Stimulated activated memory B cell treated with anti-CD40 and anti-IgM and Interleukin-4, amounts not matched to agents 10 μg/mL and 1 μg/mL and 100 μg/mL, for 72 hours (primary cell): Measurements from ENCODE around the gene TMEM260.
"Not testable (repeated sequence)": the region's sequence is repeated elsewhere in the genome, so short reads cannot be mapped to it uniquely, and the experiment has no call there.

Source experiments
- ATAC-seq: fragments of 150-1000 bp; cut with Tn5 transposase; 2 replicates; pipeline ENCODE4 v1.10.0; 2021
- H3K27ac Mint-ChIP-seq: one replicate; pipeline ENCODE4 v1.8.0; 2022; ENCODE audit warnings: mild to moderate bottlenecking, mixed read lengths
- H3K27me3 Mint-ChIP-seq: one replicate; pipeline ENCODE4 v1.8.0; 2022; ENCODE audit warnings: mixed read lengths
- H3K36me3 Mint-ChIP-seq: one replicate; pipeline ENCODE4 v1.8.0; 2022; ENCODE audit warnings: mixed read lengths
- H3K4me1 Mint-ChIP-seq: one replicate; pipeline ENCODE4 v1.8.0; 2022; ENCODE audit warnings: mixed read lengths
- H3K4me3 Mint-ChIP-seq: one replicate; pipeline ENCODE4 v1.8.0; 2022; ENCODE audit warnings: mild to moderate bottlenecking, moderate library complexity, mixed read lengths
- H3K9me3 Mint-ChIP-seq: one replicate; pipeline ENCODE4 v1.8.0; 2022; ENCODE audit warnings: mixed read lengths

TMEM260 gene

GRCh38 chr14:56581041-56581727 lies 1.6 kb downstream of the TMEM260 start:
- Mint-ChIP-seq H3K36me3 (no peaks in the 10 kb centered on the region), H3K27ac (peak overlapping the region; percentile 25), H3K4me1 (peaks cover 40% of the 10 kb centered on the region), H3K9me3 (no peaks in the 10 kb centered on the region), H3K27me3 (no peaks in the 10 kb centered on the region), H3K4me3 (peak overlapping the region; percentile 92)
- no peak for ATAC-seq

DNA sequence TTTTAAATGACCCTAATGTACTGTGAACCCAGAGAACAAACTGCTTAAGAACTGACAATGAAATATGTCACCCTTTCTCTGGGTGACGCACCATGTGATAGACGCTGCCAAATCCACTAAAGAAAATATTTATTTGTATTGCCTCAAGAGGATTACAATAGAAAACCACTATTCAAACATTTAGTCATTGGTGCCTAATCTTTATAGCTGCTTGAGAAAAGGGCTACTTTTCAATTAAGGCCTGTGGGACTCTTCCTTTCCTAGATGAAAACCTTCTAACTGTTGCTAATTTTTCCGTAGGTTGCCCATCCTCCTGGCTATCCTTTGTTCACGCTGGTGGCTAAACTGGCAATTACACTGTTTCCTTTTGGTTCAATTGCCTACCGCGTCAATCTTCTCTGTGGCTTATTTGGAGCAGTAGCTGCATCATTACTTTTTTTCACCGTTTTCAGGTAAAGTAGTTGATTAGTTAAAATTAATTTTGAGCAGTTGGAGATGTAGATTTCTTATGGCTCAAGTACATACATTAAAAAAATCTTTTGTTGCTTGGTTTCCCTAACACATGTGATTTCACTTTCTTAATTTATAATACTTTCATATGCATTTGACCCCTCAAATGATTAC lies 6.0 kb downstream of the TMEM260 start:
- Mint-ChIP-seq H3K27ac (no peak overlapping the region), H3K4me3 (no peak overlapping the region), H3K36me3 (peaks cover 10% of the 10 kb centered on the region), H3K27me3 (no peaks in the 10 kb centered on the region), H3K4me1 (peaks cover 34% of the 10 kb centered on the region), H3K9me3 (no peaks in the 10 kb centered on the region)
- ATAC-seq: no peak

DNA sequence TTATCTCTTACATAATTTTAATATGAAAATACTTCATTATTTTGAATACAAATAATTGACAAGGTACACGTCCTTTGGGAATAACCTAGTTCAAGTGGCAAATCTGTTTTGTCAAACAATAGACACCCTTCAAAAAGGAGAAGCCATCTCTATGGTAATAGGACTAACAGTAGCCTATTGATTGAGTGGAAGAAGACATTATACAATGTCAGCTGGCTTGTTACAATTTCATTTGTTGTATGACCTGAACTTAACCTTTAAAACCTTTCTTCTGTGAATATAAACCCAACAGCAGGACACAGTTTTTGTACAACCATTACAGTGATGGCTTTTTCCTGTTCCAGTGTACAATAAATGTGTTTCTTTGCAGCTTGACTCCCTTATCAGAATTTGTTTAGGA lies 8.1 kb downstream of the TMEM260 start:
- H3K27ac Mint-ChIP-seq: no peak overlapping the region
- no peaks in the 10 kb centered on the region for H3K9me3 Mint-ChIP-seq
- peaks cover 15% of the 10 kb centered on the region for H3K4me1 Mint-ChIP-seq
- no peak for ATAC-seq
- H3K4me3 Mint-ChIP-seq: no peak overlapping the region
- no peaks in the 10 kb centered on the region for H3K27me3 Mint-ChIP-seq
- H3K36me3 Mint-ChIP-seq: peaks cover 10% of the 10 kb centered on the region

- no peak overlapping the region for H3K4me3 Mint-ChIP-seq
- no peak for ATAC-seq
- no peak overlapping the region for H3K27ac Mint-ChIP-seq
- no peaks in the 10 kb centered on the region for H3K27me3 Mint-ChIP-seq
- H3K36me3 Mint-ChIP-seq: peaks cover 22% of the 10 kb centered on the region
- H3K9me3 Mint-ChIP-seq: no peaks in the 10 kb centered on the region
- no peaks in the 10 kb centered on the region for H3K4me1 Mint-ChIP-seq
Measured at GRCh38 chr14:56590535-56590960, 10.9 kb downstream of the TMEM260 start.

DNA sequence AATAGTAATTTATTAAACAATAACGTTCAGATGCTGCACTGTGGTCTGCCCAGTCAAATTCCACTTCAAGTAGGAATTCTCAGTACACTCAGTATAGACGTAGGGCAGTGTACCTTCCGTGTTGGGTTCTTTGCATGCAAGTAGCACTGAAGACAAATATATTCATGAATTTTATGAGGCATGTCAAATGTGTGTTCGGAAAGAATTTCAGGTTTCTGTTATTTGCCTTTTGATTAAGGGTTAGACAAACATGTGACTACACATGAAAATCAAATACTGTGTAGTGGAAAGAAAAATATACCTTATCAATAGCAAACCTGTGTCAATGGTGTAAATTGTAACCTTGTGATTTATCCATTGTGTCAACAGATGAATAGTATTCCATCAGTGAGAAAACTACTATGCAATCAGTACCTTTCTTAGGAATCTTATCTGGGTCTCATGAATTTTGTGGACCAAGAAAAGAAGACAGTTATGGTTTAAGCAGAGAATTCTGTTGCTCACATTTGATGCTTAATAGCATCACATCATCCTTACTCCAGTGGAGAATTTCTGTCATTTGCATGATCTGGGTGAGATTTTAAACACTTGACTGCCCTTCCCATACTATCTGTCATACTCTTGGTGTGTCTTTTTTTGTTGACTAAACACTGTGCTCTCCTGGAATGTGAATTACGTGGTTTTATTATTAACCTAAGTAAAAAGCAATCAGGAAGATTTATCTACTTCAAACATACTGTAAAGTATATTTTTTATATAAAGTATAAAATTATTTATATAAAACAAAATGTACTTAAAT lies 13.3 kb downstream of the TMEM260 start:
- Mint-ChIP-seq H3K27me3 (no peaks in the 10 kb centered on the region), H3K4me3 (no peak overlapping the region), H3K36me3 (peaks cover 31% of the 10 kb centered on the region), H3K4me1 (no peaks in the 10 kb centered on the region), H3K9me3 (no peaks in the 10 kb centered on the region), H3K27ac (no peak overlapping the region)
- no peak for ATAC-seq

- Mint-ChIP-seq H3K36me3 (peaks cover 37% of the 10 kb centered on the region), H3K27me3 (no peaks in the 10 kb centered on the region), H3K4me1 (no peaks in the 10 kb centered on the region), H3K9me3 (no peaks in the 10 kb centered on the region), H3K27ac (no peak overlapping the region), H3K4me3 (no peak overlapping the region)
- no peak for ATAC-seq
Measured at GRCh38 chr14:56594428-56594827, 14.8 kb downstream of the TMEM260 start.

DNA sequence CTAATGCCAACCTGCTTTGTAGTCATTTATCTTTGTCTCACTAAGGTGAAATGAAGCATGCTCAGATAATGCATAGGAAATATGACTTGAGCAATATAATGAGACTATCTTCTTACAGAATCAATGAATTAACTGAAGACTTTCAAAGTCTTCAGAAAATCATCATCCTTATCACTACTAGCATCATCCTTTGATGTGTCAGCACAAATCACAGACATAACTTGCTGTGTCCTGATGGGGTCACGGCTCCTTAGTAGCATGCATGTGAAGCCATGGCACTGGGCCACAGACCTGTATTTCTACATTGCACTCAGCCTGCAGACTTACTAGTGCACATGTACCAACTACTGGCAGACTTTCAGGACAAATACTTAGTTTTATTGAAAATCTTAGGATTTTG lies 18.9 kb downstream of the TMEM260 start:
- Mint-ChIP-seq H3K27ac (no peak overlapping the region), H3K27me3 (no peaks in the 10 kb centered on the region), H3K4me1 (peaks cover 5% of the 10 kb centered on the region), H3K36me3 (peaks cover 37% of the 10 kb centered on the region), H3K4me3 (no peak overlapping the region), H3K9me3 (no peaks in the 10 kb centered on the region)
- ATAC-seq: no peak

DNA sequence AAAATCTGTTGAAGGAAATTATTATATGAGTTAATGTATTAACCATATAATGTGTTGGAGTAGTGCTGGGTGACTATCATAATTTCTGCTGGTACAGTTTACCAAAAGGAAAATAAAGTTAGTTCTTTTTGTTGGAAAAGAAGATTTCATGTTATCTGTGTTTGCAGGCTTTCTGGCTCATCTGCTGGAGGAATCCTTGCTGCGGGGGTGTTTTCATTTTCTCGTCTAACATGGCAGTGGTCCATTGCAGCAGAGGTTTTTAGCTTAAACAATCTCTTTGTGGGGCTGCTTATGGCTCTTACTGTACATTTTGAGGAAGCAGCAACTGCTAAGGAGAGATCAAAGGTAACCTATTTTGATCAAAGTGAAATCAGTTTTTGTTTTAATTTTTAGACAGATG lies 24.1 kb downstream of the TMEM260 start:
- Mint-ChIP-seq H3K9me3 (no peaks in the 10 kb centered on the region), H3K4me1 (peaks cover 5% of the 10 kb centered on the region), H3K36me3 (peaks cover 42% of the 10 kb centered on the region), H3K4me3 (no peak overlapping the region), H3K27me3 (no peaks in the 10 kb centered on the region), H3K27ac (no peak overlapping the region)
- no peak for ATAC-seq

DNA sequence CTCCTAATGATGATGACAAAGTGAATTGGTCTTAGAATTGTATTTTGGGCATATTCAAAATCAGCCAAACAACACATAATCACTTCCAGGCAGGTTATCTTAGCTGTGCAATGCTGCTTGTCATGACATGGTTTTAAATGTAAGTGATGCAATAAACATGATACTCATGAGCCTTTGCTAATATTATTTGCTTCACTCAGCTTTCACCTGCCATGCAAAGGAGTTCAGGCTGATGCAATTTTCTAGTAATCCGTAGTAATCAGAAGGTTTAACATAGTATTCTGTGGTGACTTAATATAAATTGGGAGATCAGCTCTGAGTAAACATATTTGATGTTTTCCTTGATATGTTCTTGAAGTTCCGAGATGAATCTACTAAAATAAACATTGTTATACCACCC lies 29.1 kb downstream of the TMEM260 start:
- Mint-ChIP-seq H3K4me1 (no peaks in the 10 kb centered on the region), H3K9me3 (no peaks in the 10 kb centered on the region), H3K27me3 (no peaks in the 10 kb centered on the region), H3K27ac (no peak overlapping the region), H3K36me3 (peaks cover 47% of the 10 kb centered on the region), H3K4me3 (no peak overlapping the region)
- no peak for ATAC-seq

GRCh38 chr14:56611663-56612062 lies 32.1 kb downstream of the TMEM260 start:
- not testable (repeated sequence) for H3K4me3 Mint-ChIP-seq, H3K9me3 Mint-ChIP-seq, H3K27me3 Mint-ChIP-seq, H3K27ac Mint-ChIP-seq, ATAC-seq, H3K4me1 Mint-ChIP-seq
- peaks cover 48% of the 10 kb centered on the region for H3K36me3 Mint-ChIP-seq

GRCh38 chr14:56617084-56617483 lies 37.5 kb downstream of the TMEM260 start:
- ATAC-seq: no peak
- H3K36me3 Mint-ChIP-seq: peaks cover 50% of the 10 kb centered on the region
- H3K4me1 Mint-ChIP-seq: no peaks in the 10 kb centered on the region
- no peaks in the 10 kb centered on the region for H3K9me3 Mint-ChIP-seq
- H3K4me3 Mint-ChIP-seq: no peak overlapping the region
- no peaks in the 10 kb centered on the region for H3K27me3 Mint-ChIP-seq
- no peak overlapping the region for H3K27ac Mint-ChIP-seq

DNA sequence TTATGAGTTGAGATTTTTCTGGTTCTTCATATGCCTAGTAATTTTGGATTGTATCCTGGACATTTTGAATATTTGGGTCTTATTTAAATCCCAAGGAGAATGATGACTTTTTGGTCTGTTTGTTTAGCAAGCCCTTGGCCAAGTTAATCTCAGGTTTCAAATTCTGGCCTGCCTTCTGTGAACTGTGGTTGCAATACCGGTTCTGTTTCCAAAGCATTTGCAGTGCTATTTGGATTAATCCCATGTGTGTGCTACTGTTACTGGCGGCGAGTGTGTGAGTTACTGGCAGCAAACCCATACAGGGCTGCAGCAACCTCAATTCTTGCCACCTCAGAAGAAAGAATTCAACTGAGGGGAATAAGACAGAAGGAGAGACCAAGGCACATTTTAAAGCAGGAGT lies 51.1 kb downstream of the TMEM260 start:
- H3K4me3 Mint-ChIP-seq: no peak overlapping the region
- no peaks in the 10 kb centered on the region for H3K4me1 Mint-ChIP-seq
- peaks cover 5% of the 10 kb centered on the region for H3K9me3 Mint-ChIP-seq
- no peak overlapping the region for H3K27ac Mint-ChIP-seq
- H3K36me3 Mint-ChIP-seq: peaks cover 76% of the 10 kb centered on the region
- ATAC-seq: no peak
- no peaks in the 10 kb centered on the region for H3K27me3 Mint-ChIP-seq

- Mint-ChIP-seq H3K27me3 (no peaks in the 10 kb centered on the region), H3K9me3 (peaks cover 5% of the 10 kb centered on the region), H3K36me3 (peaks cover 82% of the 10 kb centered on the region), H3K27ac (no peak overlapping the region), H3K4me1 (no peaks in the 10 kb centered on the region), H3K4me3 (no peak overlapping the region)
- no peak for ATAC-seq
Measured at GRCh38 chr14:56632195-56632594, 52.6 kb downstream of the TMEM260 start.

DNA sequence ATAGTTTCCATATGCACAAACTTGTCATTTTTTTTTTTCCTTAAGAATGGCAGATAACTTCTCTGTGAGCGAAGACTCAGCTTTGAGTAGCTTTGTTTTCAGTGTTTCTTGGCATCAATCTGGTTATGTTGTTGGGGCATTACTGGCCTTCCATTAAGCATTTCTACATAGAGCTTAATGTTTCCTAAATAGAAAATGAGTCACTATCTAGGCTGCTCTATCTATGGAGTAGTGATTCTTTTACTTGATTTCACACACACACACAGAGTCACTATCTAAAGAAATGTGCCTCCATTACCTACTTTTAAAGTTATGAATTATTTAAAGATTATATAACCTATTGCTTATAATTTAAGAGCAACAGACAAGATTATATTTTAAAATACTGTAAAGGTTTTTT lies 53.9 kb downstream of the TMEM260 start:
- ATAC-seq: no peak
- Mint-ChIP-seq H3K4me1 (no peaks in the 10 kb centered on the region), H3K4me3 (no peak overlapping the region), H3K27me3 (no peaks in the 10 kb centered on the region), H3K36me3 (peaks cover 85% of the 10 kb centered on the region), H3K27ac (no peak overlapping the region), H3K9me3 (peaks cover 5% of the 10 kb centered on the region)

DNA sequence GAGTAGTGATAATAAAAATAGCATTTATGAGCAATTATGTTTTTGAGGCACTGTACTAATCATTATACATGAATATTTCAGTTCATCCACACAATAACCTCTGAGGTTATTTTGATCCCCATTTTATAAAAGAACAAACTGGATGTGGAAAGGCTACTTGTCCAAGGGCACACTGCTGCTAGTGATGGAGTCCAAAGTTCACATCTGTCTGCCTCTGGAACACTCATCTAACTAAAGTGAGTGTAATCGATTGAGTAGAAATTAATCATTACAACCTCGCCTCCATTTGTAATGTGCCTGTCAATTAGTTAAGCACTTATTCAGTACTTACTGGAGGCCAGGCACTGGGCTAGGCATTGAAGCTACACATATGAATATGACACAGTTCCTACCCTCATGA lies 55.4 kb downstream of the TMEM260 start:
- H3K27ac Mint-ChIP-seq: no peak overlapping the region
- no peak overlapping the region for H3K4me3 Mint-ChIP-seq
- no peaks in the 10 kb centered on the region for H3K4me1 Mint-ChIP-seq
- H3K36me3 Mint-ChIP-seq: peaks cover 85% of the 10 kb centered on the region
- ATAC-seq: no peak
- peaks cover 5% of the 10 kb centered on the region for H3K9me3 Mint-ChIP-seq
- H3K27me3 Mint-ChIP-seq: no peaks in the 10 kb centered on the region

GRCh38 chr14:56647493-56647892 lies 67.9 kb downstream of the TMEM260 start:
- no peak overlapping the region for H3K27ac Mint-ChIP-seq
- H3K4me3 Mint-ChIP-seq: no peak overlapping the region
- no peaks in the 10 kb centered on the region for H3K4me1 Mint-ChIP-seq
- ATAC-seq: no peak
- H3K36me3 Mint-ChIP-seq: peaks cover 37% of the 10 kb centered on the region
- H3K27me3 Mint-ChIP-seq: no peaks in the 10 kb centered on the region
- no peaks in the 10 kb centered on the region for H3K9me3 Mint-ChIP-seq
